Omental fat pad (tissue), 4 donors: ENCODE results near the gene STK10. TPM values are rescaled to one million over a fixed set of nuclear protein-coding genes. Genes with fewer than 3 reads are reported as not detected.

ENCODE experiments used
- ATAC-seq: fragments of 150-250 bp; one replicate; pipeline ENCODE4 v1.9.1; 2016; ENCODE audit warnings: mild to moderate bottlenecking, moderate library complexity; ENCODE audit not compliant: low FRiP score
- DNase-seq: peaks from one replicate; pipeline ENCODE4 v3.0.0-alpha.2; 2019; ENCODE audit warnings: low spot score
- total RNA-seq, 4 donors: library from RNA; depleted of rRNA; stranded (reverse); fragments of >200 nt; gene quantifications; one replicate each; pipeline ENCODE4 v1.1.0, GENCODE V29; 2016
- TF ChIP-seq, protein P1 (sequence below), 3 donors: fragments of 450-650 bp; IDR thresholded peaks; one replicate each; pipeline ENCODE4 v1.5.1; 2016 to 2017; ENCODE audit warnings: antibody characterized with exemption in 3 of 3, mild to moderate bottlenecking in 3 of 3, moderate library complexity in 2 of 3

STK10 gene
- total RNA-seq, 4 donors from 2014 or later, result 26.4 to 110 (median 52.4) TPM

DNA sequence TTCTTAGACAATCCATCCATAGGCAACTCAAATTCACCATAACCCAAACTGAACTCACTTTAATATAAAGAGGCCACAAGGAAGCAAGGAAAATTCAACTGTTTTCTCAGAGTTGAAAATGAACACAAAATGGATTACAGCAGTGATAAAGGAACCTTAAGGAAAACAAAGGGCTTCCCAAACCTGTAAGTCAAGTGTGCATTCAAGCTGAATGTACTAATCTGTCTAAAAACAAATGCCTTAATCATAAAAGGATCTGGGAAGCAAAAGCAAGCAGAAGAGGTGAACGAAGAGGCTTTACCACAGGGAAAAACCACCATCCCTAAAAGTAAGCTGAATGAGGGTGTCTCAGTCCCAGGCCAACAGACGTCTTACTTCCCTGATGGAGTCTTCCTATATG, 195.2 kb downstream of the STK10 start:
- no peak for DNase-seq
- ATAC-seq, result no peak
- TF ChIP-seq, protein P1, sequence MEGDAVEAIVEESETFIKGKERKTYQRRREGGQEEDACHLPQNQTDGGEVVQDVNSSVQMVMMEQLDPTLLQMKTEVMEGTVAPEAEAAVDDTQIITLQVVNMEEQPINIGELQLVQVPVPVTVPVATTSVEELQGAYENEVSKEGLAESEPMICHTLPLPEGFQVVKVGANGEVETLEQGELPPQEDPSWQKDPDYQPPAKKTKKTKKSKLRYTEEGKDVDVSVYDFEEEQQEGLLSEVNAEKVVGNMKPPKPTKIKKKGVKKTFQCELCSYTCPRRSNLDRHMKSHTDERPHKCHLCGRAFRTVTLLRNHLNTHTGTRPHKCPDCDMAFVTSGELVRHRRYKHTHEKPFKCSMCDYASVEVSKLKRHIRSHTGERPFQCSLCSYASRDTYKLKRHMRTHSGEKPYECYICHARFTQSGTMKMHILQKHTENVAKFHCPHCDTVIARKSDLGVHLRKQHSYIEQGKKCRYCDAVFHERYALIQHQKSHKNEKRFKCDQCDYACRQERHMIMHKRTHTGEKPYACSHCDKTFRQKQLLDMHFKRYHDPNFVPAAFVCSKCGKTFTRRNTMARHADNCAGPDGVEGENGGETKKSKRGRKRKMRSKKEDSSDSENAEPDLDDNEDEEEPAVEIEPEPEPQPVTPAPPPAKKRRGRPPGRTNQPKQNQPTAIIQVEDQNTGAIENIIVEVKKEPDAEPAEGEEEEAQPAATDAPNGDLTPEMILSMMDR (IDR thresholded peaks at IDR 0.05), result no peak

DNA sequence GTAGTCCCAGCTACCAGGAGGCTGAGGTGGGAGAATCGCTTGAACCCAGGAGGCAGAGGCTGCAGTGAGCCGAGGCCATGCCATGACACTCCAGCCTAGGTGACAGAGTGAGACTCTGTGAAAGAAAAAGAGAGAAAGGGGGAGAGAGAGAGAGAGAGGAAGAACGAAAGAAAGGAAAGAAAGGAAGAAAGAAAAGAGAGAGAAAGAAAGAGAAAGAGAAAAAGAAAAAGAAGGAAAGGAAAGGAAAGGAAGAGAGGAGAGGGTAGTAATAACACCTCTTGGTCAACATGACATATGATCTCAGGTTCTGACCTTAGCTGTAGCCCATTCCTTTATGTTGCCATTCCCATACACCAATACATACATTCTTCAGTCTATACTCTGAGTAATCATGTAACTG, 195.7 kb downstream of the STK10 start:
- DNase-seq (no peak), ATAC-seq (no peak)
- TF ChIP-seq, protein P1 (IDR thresholded peaks at IDR 0.05), result no peak

Other genes starting within 250 kb of the STK10 start
- gene FBXW11, start 181.6 kb downstream of the STK10 start, total RNA-seq, result 10 to 100 TPM; 44.6 to 60.9 (median 55.7) TPM
- gene EFCAB9, start 5.9 kb upstream of the STK10 start, total RNA-seq, result not detected
- 10 to 100 TPM; 14.5 to 22.1 (median 16.2) TPM for gene UBTD2, start 95.5 kb upstream of the STK10 start, total RNA-seq